ENCODE results near the gene NOXRED1. TPM values are rescaled to one million over a fixed set of nuclear protein-coding genes. Genes with fewer than 3 reads are reported as not detected.
A peak's percentile ranks its signal among the peaks of the same experiment; 100 is the strongest.

NOXRED1 gene
- total RNA-seq (2014; rRNA removed; shearing (Covaris generic); ENCODE audit: low replicate concordance) = not detected in 2 replicates

DNA sequence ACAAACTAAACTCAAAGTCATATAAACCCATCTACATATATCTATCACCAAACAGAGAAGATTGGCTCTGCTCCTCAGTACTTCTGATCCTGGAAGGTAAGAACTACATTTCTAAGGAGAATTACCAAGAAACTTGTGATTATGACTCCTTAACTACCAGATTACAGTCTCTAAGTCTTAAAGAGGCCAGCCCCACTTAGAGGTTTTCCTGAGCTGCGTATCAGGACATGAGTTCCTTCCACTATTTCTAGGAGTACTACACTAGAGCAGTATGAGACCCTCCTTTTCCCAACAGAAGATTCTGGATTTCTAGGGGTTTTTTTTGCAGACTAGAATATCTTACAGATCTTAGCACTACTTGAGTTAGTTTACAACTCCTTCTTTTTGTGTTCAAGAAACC, at the start of gene NOXRED1:
Gene NOXRED1 (minus strand): TSS at position 101 of the 400 bp plus-strand sequence. CDS start 634 bp downstream, outside the sequence.
- in situ Hi-C loops (cut with HindIII; ENCODE audit: low pct_unique_long_range_greater_than_20kb, low sequenced_read_pairs) = no loop called here
- DNase-seq (ENCODE audit: low read depth) = no peak

DNA sequence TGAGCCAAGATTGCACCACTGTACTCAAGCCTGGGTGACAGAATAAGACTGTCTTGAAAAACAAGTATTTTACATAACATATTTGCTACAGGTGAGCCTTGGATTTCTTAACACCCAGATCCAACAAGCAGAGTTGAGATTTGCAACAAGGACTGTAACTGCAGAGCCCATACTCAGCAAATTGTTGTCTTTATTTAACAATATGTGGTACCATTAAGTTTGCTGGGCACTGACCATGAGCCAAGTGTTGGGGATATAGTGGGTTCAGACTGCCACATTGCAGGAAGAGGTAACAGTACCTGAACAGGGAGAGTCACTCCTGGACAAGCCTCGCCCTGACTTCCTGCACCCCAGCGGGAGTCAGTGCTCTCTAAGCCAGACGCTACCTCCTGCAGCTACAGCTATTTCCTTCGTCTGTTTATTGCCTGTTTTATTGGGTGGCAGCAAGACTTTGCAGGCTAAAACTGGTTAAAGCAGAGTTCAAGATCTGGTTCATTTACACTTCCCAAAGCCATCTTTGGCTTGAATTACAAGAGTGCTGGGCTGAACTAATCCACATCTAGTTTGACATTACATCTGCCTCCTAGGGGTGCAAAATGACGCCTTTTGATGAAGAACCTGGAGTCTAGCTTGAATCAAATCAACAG, 47.0 kb upstream of the NOXRED1 start:
- in situ Hi-C loops (cut with HindIII; ENCODE audit: low pct_unique_long_range_greater_than_20kb, low sequenced_read_pairs) = no loop called here
- DNase-seq (ENCODE audit: low read depth) = no peak

DNA sequence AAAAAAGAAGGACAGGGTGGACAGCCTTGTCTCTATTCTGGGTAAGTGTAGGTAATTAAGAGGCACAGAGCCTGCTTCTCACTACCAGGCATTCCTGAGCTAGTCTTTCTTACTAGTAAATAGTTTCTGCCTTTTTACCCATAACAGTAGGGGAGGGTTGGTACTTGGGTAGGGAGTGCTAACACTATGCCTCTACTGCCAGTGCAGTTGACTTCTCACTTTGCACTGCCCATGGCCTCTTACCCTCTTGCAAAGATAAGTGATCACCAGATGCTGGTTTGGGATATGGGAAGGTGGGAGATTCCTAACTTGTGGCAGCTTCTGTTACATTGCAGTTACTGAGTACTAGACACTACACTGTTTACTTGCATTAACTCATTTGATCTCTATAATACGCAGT, 46.2 kb upstream of the NOXRED1 start:
- DNase-seq (ENCODE audit: low read depth) = no peak
- in situ Hi-C loops (cut with HindIII; ENCODE audit: low pct_unique_long_range_greater_than_20kb, low sequenced_read_pairs) = no loop called here

GRCh38 chr14:77469067-77469505, 45.8 kb upstream of the NOXRED1 start:
- no peak for DNase-seq (ENCODE audit: low read depth)
- in situ Hi-C loops (cut with HindIII; ENCODE audit: low pct_unique_long_range_greater_than_20kb, low sequenced_read_pairs) = no loop called here

- in situ Hi-C loops (cut with HindIII; ENCODE audit: low pct_unique_long_range_greater_than_20kb, low sequenced_read_pairs) = no loop called here
- DNase-seq (ENCODE audit: low read depth) = no peak
Measured at GRCh38 chr14:77467801-77468200, 44.5 kb upstream of the NOXRED1 start.

GRCh38 chr14:77459072-77459723, 35.9 kb upstream of the NOXRED1 start:
- in situ Hi-C loops (cut with HindIII; ENCODE audit: low pct_unique_long_range_greater_than_20kb, low sequenced_read_pairs) = no loop called here
- DNase-seq (ENCODE audit: low read depth) = peak; percentile 40

DNA sequence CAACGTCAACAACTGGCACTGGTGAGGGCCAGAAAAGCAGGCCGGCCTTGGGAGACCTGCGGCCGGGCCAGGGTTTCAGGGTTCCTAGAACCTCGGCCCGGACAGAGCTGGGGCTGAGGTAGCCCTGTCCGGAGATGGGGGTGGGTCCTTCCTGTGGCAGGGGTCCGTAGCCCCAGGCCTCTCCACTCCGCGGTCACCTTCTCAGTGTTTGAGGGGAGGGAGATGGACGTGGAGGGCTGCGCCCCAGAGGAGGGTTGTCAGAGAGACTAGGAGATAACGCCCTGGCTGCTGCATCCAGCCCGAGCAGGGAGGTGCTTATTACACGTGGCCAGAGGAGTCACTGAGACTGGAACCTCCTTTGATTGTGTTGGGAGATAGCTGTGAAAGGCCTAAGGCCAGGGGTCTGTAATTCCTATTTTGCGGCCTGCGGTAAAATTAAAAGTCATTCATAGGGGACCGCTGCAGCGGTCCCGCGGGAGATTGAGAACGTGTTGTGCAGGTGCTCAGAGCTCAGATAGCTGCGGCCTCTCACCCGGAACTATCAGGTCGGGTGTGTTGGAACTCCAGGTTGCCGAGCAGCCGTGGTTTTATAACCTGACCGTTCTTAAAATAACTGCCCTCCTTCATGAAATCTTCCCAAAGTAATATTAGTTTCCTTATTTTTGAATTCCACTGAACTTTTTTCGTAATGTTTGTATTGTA, 35.1 kb upstream of the NOXRED1 start:
- peak; percentile 33 for DNase-seq (ENCODE audit: low read depth)
- in situ Hi-C loops (cut with HindIII; ENCODE audit: low pct_unique_long_range_greater_than_20kb, low sequenced_read_pairs) = no loop called here

DNA sequence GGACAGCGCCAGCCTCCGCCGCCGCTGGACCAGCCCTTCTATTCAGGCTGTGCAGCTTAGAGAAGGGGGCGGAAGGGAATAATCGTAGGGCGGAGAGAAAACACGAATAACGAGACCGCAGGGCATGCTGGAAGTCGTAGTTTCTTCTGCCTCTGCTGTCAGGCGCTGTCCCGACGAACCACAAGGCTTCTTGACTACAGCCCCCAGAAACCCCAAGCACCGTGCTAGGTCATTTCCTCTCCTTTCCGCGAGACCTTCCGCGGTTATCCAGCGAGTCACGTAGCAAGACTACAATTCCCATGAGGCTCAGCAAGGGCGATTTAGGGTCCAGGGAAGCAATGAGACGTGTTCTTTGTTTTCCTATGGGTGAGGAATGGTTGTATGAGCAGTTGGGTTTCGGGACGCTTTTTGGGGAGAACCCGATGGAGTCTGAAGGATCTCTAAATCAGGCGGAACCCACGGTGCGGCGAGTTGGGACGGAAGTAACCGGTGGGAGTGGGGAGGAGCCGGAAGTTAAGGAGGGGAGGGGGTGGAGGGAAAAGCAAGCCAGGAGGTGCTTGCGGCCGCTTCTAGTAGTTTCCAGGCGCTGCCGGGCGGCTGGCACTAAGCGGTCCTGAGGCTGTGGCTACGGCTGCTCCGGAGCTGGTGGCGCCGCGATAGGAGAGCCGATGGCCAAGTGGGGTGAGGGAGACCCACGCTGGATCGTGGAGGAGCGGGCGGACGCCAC, 34.4 kb upstream of the NOXRED1 start, which contains the start of the genes AHSA1 and VIPAS39:
Gene AHSA1 (plus strand): TSS at position 572 of the 727 bp plus-strand sequence. CDS start 97 bp downstream, at position 669.
Gene VIPAS39 (minus strand): TSS at position 80 of the 727 bp plus-strand sequence. CDS start 3,499 bp downstream, outside the sequence.
- in situ Hi-C loops (cut with HindIII; ENCODE audit: low pct_unique_long_range_greater_than_20kb, low sequenced_read_pairs) = no loop called here

GRCh38 chr14:77457115-77457521, 33.8 kb upstream of the NOXRED1 start:
- no peak for DNase-seq (ENCODE audit: low read depth)
- in situ Hi-C loops (cut with HindIII; ENCODE audit: low pct_unique_long_range_greater_than_20kb, low sequenced_read_pairs) = no loop called here

More for the DNA sequence above, 34.4 kb upstream of the NOXRED1 start, which contains the start of the genes AHSA1 and VIPAS39:
- DNase-seq (ENCODE audit: low read depth) = peak; percentile 98

DNA sequence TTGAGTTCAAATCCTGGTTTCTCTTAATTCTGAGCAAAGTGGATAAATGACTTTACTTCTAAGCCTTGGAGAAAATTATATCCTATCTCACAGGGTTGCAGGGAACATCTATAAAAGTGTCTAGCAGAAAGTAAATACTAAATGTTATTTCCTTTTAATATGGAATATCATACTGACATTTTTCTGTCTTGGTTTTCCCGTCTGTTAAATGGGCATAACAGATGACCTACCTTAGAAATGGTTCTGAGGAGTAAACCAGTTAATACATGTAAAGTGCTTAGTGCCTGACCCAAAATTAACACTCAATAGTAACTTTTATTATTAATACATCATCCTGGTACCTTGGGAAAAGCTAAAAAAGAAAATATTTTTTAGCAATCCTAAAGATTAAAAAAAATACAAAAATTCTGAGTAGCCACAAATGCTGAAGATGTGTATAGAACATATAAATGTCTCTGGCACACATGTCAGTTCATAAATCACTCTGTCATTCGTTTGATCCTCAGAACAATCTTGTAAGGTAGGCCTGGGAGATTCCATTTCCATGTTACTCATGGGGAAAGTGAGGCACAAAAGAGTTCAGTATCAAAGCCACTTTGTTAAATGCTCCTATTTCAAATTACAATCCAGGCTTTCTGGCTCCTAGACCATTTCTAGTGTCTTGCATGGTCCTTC, 32.8 kb upstream of the NOXRED1 start:
- in situ Hi-C loops (cut with HindIII; ENCODE audit: low pct_unique_long_range_greater_than_20kb, low sequenced_read_pairs) = no loop called here
- no peak for DNase-seq (ENCODE audit: low read depth)

DNA sequence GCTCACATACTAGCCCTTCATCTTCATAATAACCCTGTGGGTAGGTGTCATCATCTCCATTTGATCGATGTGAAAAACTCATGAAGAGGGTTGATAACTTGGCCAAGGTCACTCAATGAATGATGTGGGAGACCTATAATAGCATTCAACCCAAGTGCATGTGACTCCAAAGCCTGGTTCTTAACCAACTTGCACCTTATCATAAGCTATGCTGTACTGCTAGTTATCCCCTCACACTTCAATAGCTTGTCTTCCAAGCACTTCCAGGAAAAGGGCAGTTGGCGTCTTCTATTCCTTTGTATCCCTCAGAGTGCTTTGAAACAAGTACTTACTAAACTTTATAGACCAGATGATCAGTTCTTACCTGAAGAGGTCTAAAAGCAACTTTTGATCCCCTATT, 18.9 kb upstream of the NOXRED1 start:
- DNase-seq (ENCODE audit: low read depth) = no peak

DNA sequence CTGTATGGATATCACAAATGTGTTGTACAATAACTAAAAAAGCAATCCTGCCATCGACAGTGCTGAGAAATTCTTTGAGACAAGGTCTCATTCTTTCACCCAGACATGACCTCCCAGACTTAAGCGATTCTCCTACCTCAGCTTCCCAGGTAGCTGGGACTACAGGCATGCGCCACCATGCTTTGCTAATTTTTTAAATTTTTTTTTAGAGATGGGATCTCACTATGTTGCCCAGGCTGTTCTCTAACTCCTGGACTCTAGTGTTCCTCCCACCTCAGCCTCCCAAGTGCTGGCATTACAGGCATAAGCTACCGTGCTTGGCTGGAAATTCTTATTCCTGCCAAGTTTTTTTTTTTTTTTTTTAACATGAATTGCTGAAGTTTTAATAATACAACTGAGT, 16.5 kb upstream of the NOXRED1 start:
- in situ Hi-C loops (cut with HindIII; ENCODE audit: low pct_unique_long_range_greater_than_20kb, low sequenced_read_pairs) = no loop called here
- no peak for DNase-seq (ENCODE audit: low read depth)

More for the DNA sequence above, 18.9 kb upstream of the NOXRED1 start:
- in situ Hi-C loops (cut with HindIII; ENCODE audit: low pct_unique_long_range_greater_than_20kb, low sequenced_read_pairs) = no loop called here

GRCh38 chr14:77438596-77438995, 15.3 kb upstream of the NOXRED1 start:
- in situ Hi-C loops (cut with HindIII; ENCODE audit: low pct_unique_long_range_greater_than_20kb, low sequenced_read_pairs) = no loop called here
- no peak for DNase-seq (ENCODE audit: low read depth)

DNA sequence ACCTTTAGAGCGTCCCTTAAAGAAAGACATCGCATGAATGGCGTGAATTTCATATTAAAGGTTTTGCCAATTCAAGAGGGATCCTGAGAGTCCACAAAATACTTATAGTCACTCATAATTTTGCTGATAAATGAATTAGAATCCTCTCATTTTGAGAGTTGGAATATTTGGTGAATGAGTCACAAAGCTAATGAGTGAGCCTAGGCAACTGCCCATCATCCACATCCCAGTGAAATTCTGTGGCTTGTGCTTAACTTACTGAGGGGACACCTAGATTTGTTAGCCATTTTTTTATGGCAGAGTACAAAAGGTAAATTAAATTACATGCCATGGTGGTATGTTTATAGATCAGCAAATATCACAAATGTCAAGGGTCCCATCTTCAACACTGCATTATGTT, 12.7 kb upstream of the NOXRED1 start:
- in situ Hi-C loops (cut with HindIII; ENCODE audit: low pct_unique_long_range_greater_than_20kb, low sequenced_read_pairs) = no loop called here
- no peak for DNase-seq (ENCODE audit: low read depth)

GRCh38 chr14:77426396-77426795, 3.1 kb upstream of the NOXRED1 start:
- in situ Hi-C loops (cut with HindIII; ENCODE audit: low pct_unique_long_range_greater_than_20kb, low sequenced_read_pairs) = no loop called here
- DNase-seq (ENCODE audit: low read depth) = no peak

DNA sequence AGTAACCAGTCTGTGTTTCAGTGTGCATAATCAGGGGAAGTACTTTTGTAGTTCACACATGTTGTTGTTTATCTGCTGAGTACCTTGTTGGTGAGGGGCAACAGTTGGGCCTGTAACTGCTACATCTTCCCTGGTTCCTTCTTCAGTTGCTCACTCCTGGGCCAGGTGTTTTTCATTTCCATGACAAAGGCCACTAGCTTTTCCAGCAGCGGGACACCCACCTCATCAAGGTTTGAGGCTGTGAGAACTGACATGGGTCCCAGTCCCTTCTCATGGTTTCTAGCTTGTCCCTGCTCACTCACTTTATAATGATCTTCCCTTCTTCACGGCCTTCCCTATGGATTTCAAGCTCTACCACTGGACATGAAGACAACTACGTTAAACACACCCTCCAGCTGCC, 1.5 kb upstream of the NOXRED1 start:
- in situ Hi-C loops (cut with HindIII; ENCODE audit: low pct_unique_long_range_greater_than_20kb, low sequenced_read_pairs) = no loop called here

DNA sequence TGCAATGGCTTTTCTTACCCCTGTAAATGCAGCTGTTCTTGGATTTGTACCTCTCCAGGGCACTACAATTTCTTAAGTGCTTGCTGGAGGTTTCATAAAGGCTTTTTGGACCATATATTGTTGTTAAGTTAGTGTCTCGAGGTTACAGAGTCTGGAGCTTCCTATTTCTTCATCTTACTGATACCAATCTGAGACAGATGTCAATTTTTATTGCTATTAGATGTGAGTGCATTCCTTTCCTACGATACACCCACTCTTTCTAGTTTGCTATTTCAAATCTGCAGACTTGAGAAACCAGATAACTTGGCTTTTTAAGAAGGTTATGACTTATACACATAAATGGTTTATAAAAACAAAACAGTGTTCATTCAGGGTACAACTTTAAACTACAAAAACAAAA, 2.1 kb downstream of the NOXRED1 start:
- in situ Hi-C loops (cut with HindIII; ENCODE audit: low pct_unique_long_range_greater_than_20kb, low sequenced_read_pairs) = no loop called here
- DNase-seq (ENCODE audit: low read depth) = no peak

More for the DNA sequence above, 1.5 kb upstream of the NOXRED1 start:
- no peak for DNase-seq (ENCODE audit: low read depth)

DNA sequence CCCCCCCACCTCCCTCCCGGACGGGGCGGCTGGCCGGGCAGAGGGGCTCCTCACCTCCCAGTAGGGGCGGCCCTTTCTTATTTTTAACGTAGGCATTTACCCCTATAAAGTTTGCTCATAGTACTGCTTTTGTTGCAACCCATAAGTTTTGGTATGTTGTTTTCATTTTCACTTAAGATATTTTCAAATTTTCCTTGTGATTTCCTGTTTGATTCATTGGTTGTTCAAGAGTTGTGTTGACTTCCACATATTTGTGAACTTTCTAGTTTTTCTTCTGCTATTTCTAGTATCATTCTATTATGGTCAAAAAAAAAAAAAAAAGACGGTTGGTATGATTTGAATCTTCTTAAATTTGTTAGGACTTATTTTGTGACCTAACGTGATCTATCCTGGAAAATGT, 6.5 kb downstream of the NOXRED1 start:
- in situ Hi-C loops (cut with HindIII; ENCODE audit: low pct_unique_long_range_greater_than_20kb, low sequenced_read_pairs) = no loop called here
- DNase-seq (ENCODE audit: low read depth) = no peak

All from Caki2 (cell line).